Neural cell (in vitro differentiated cells): Measurements from ENCODE around the gene PCSK7. TPM values are rescaled to one million over a fixed set of nuclear protein-coding genes. Genes with fewer than 3 reads are reported as not detected.

Source experiments
- H2AFZ ChIP-seq: fragments of 200-600, 300-800 bp; sonication (generic), shearing (Covaris generic); 2 replicates; pipeline ENCODE4 v1.6.0; 2014; ENCODE audit warnings: low read depth, mild to moderate bottlenecking, antibody characterized with exemption, low read length, moderate library complexity
- H3F3A ChIP-seq: fragments of 200-600 bp; shearing (Covaris generic); 2 replicates; pipeline ENCODE4 v1.6.1; 2016; ENCODE audit warnings: mild to moderate bottlenecking, moderate library complexity, mixed read lengths, antibody characterized with exemption, low read length; ENCODE audit not compliant: insufficient read depth, poor library complexity, severe bottlenecking
- H3K27ac ChIP-seq: fragments of 200-600, 300-800 bp; sonication (generic), shearing (Covaris generic); 2 replicates; pipeline ENCODE4 v1.5.1; 2014; ENCODE audit warnings: mild to moderate bottlenecking, low read length, moderate library complexity
- H3K27me3 ChIP-seq: fragments of 300-800, 200-600 bp; sonication (generic), shearing (Covaris generic); 2 replicates; pipeline ENCODE4 v1.6.0; 2014; ENCODE audit warnings: mild to moderate bottlenecking, low read depth, low read length, moderate library complexity; ENCODE audit not compliant: insufficient read depth
- H3K36me3 ChIP-seq: fragments of 300-800, 200-600 bp; sonication (generic), shearing (Covaris generic); 2 replicates; pipeline ENCODE4 v1.5.1; 2014; ENCODE audit warnings: mild to moderate bottlenecking, antibody characterized with exemption, low read length, moderate library complexity; ENCODE audit not compliant: insufficient read depth
- H3K4me2 ChIP-seq: fragments of 300-800, 200-600 bp; sonication (generic), shearing (Covaris generic); 2 replicates; pipeline ENCODE4 v1.6.0; 2014; ENCODE audit warnings: mild to moderate bottlenecking, low read length
- H3K4me3 ChIP-seq: fragments of 300-800, 200-600 bp; sonication (generic), shearing (Covaris generic); 2 replicates; pipeline ENCODE4 v1.5.1; 2014; ENCODE audit warnings: mild to moderate bottlenecking, low read length, moderate library complexity
- H3K79me2 ChIP-seq: fragments of 200-600 bp; shearing (Covaris generic); replicated peaks from 2 replicates; pipeline ENCODE4 v1.6.0; 2014; ENCODE audit warnings: mild to moderate bottlenecking, low read length, moderate library complexity; ENCODE audit not compliant: insufficient read depth
- H3K9ac ChIP-seq: fragments of 300-800, 200-600 bp; sonication (generic), shearing (Covaris generic); 2 replicates; pipeline ENCODE4 v1.6.1; 2016; ENCODE audit warnings: mild to moderate bottlenecking, low read length, mixed read lengths
- H3K9me2 ChIP-seq: fragments of 200-600 bp; shearing (Covaris generic); 2 replicates; pipeline ENCODE4 v1.6.1; 2016; ENCODE audit warnings: mild to moderate bottlenecking, low read length, mixed read lengths; ENCODE audit not compliant: insufficient read depth
- H3K9me3 ChIP-seq: fragments of 200-600, 300-800 bp; sonication (generic), shearing (Covaris generic); 2 replicates; pipeline ENCODE4 v1.6.1; 2016; ENCODE audit warnings: mild to moderate bottlenecking, mixed run types, low read length, moderate library complexity, mixed read lengths
- H4K20me1 ChIP-seq: fragments of 200-600 bp; shearing (Covaris generic); 2 replicates; pipeline ENCODE4 v1.6.1; 2016; ENCODE audit warnings: mild to moderate bottlenecking, mixed run types; ENCODE audit not compliant: insufficient read depth
- EP300 ChIP-seq: fragments of 450-650 bp; conservative IDR thresholded peaks from 2 replicates; pipeline ENCODE4 v1.6.1; 2014; ENCODE audit warnings: antibody characterized with exemption, mild to moderate bottlenecking, moderate library complexity; ENCODE audit not compliant: poor library complexity, severe bottlenecking
- EZH2 ChIP-seq: fragments of 200-600, 300-800 bp; shearing (Covaris generic), sonication (generic); IDR thresholded peaks from 2 replicates; pipeline ENCODE4 v1.6.1; 2014; ENCODE audit warnings: antibody characterized with exemption, low read length, borderline replicate concordance, mild to moderate bottlenecking; ENCODE audit not compliant: insufficient read depth, poor library complexity, severe bottlenecking
- MXI1 ChIP-seq: fragments of 450-650 bp; conservative IDR thresholded peaks from 2 replicates; pipeline ENCODE4 v1.6.1; 2014; ENCODE audit warnings: antibody characterized with exemption, mild to moderate bottlenecking; ENCODE audit not compliant: poor library complexity, severe bottlenecking
- POLR2AphosphoS5 ChIP-seq: IDR thresholded peaks from 2 replicates; pipeline ENCODE4 v1.6.1; 2012
- RAD21 ChIP-seq: fragments of 450-650 bp; conservative IDR thresholded peaks from 2 replicates; pipeline ENCODE4 v1.6.1; 2014; ENCODE audit warnings: antibody characterized with exemption, mild to moderate bottlenecking, moderate library complexity
- SMC3 ChIP-seq: fragments of 450-650 bp; conservative IDR thresholded peaks from 2 replicates; pipeline ENCODE4 v1.6.1; 2014; ENCODE audit warnings: antibody characterized with exemption, mild to moderate bottlenecking, moderate library complexity; ENCODE audit not compliant: poor library complexity
- TAF1 ChIP-seq: IDR thresholded peaks from 2 replicates; pipeline ENCODE4 v1.6.1; 2012; ENCODE audit warnings: low read depth
- polyA plus RNA-seq: library from polyadenylated mRNA; depleted of rRNA; stranded (reverse); fragments of >200 nt; gene quantifications from 2 replicates; pipeline ENCODE4 v1.2.3, GENCODE V29; 2014
- TF ChIP-seq, protein P1 (sequence below): fragments of 450-650 bp; IDR thresholded peaks from 2 replicates; pipeline ENCODE4 v1.5.1; 2014; ENCODE audit warnings: antibody characterized with exemption, mild to moderate bottlenecking, moderate library complexity; ENCODE audit not compliant: poor library complexity, severe bottlenecking
- TF ChIP-seq, protein P2 (sequence below): IDR thresholded peaks from 2 replicates; pipeline ENCODE4 v1.6.1; 2012; ENCODE audit warnings: borderline replicate concordance

PCSK7 gene
- polyA plus RNA-seq, 1 donor from 2014 or later: 44.4 TPM

DNA sequence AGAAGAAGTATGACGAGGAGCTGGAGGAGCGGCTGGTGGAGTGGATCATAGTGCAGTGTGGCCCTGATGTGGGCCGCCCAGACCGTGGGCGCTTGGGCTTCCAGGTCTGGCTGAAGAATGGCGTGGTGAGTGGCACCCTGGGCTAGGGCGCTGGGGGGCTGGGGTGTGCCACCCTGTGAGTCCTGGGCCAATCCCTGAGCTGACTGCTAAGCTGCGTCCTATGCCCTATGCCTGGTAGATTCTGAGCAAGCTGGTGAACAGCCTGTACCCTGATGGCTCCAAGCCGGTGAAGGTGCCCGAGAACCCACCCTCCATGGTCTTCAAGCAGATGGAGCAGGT lies 28.8 kb downstream of the PCSK7 start:
- Histone ChIP-seq H3F3A (no peaks in the 10 kb centered on the region), H3K4me2 (no peak overlapping the region), H3K4me3 (no peak overlapping the region), H3K36me3 (no peaks in the 10 kb centered on the region), H4K20me1 (no peaks in the 10 kb centered on the region), H2AFZ (no peak overlapping the region), H3K9ac (no peak overlapping the region), H3K79me2 (no peaks in the 10 kb centered on the region), H3K27ac (no peak overlapping the region), H3K9me2 (no peaks in the 10 kb centered on the region), H3K9me3 (no peaks in the 10 kb centered on the region), H3K27me3 (no peaks in the 10 kb centered on the region)
- TF ChIP-seq, protein P1, sequence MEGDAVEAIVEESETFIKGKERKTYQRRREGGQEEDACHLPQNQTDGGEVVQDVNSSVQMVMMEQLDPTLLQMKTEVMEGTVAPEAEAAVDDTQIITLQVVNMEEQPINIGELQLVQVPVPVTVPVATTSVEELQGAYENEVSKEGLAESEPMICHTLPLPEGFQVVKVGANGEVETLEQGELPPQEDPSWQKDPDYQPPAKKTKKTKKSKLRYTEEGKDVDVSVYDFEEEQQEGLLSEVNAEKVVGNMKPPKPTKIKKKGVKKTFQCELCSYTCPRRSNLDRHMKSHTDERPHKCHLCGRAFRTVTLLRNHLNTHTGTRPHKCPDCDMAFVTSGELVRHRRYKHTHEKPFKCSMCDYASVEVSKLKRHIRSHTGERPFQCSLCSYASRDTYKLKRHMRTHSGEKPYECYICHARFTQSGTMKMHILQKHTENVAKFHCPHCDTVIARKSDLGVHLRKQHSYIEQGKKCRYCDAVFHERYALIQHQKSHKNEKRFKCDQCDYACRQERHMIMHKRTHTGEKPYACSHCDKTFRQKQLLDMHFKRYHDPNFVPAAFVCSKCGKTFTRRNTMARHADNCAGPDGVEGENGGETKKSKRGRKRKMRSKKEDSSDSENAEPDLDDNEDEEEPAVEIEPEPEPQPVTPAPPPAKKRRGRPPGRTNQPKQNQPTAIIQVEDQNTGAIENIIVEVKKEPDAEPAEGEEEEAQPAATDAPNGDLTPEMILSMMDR: no peak
- no peak for TF ChIP-seq TAF1
- no peak for TF ChIP-seq MXI1
- TF ChIP-seq, protein P2, sequence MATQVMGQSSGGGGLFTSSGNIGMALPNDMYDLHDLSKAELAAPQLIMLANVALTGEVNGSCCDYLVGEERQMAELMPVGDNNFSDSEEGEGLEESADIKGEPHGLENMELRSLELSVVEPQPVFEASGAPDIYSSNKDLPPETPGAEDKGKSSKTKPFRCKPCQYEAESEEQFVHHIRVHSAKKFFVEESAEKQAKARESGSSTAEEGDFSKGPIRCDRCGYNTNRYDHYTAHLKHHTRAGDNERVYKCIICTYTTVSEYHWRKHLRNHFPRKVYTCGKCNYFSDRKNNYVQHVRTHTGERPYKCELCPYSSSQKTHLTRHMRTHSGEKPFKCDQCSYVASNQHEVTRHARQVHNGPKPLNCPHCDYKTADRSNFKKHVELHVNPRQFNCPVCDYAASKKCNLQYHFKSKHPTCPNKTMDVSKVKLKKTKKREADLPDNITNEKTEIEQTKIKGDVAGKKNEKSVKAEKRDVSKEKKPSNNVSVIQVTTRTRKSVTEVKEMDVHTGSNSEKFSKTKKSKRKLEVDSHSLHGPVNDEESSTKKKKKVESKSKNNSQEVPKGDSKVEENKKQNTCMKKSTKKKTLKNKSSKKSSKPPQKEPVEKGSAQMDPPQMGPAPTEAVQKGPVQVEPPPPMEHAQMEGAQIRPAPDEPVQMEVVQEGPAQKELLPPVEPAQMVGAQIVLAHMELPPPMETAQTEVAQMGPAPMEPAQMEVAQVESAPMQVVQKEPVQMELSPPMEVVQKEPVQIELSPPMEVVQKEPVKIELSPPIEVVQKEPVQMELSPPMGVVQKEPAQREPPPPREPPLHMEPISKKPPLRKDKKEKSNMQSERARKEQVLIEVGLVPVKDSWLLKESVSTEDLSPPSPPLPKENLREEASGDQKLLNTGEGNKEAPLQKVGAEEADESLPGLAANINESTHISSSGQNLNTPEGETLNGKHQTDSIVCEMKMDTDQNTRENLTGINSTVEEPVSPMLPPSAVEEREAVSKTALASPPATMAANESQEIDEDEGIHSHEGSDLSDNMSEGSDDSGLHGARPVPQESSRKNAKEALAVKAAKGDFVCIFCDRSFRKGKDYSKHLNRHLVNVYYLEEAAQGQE: no peak
- TF ChIP-seq RAD21: no peak
- TF ChIP-seq SMC3: no peak
- TF ChIP-seq EZH2: no peak
- TF ChIP-seq POLR2AphosphoS5: no peak

DNA sequence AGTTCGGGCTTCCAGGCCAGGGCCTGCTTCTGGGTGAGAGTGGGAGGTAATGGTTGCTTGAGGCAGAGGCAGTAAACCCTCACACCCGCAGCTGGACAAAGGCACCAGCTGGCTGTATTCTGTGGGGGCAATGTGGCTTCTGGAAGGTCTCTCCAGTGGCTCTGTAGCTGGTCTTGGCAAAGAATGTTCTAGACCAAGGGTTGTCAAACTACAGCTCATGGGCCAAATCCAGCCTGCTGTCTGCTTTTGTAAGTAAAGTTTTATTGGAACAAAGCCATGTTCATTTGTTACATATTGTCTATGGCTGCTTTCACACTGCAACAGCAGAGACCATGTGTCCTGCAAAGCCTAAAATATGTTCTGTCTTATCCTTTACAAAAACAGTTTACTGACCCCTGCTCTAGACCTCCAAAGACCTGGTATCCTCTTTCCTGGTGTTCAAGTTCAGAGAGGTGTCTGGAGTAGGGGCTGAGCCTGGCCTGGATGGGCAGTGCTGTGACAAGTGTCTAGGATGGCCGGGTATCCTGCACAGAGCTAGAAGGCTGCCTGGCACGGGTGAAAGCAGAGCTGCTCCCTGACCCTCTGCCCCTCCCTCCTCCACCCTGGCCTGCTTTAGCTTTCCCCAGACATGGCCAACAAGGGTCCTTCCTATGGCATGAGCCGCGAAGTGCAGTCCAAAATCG lies 29.3 kb downstream of the PCSK7 start:
- H3K4me3 ChIP-seq: no peak overlapping the region
- TF ChIP-seq EZH2 (no peak), EP300 (no peak), TAF1 (no peak)
- no peaks in the 10 kb centered on the region for H3K9me3 ChIP-seq
- H3K27me3 ChIP-seq: no peaks in the 10 kb centered on the region
- no peaks in the 10 kb centered on the region for H4K20me1 ChIP-seq
- no peaks in the 10 kb centered on the region for H3K79me2 ChIP-seq
- H3K9ac ChIP-seq: no peak overlapping the region
- H3K36me3 ChIP-seq: no peaks in the 10 kb centered on the region
- no peaks in the 10 kb centered on the region for H3F3A ChIP-seq
- H3K9me2 ChIP-seq: no peaks in the 10 kb centered on the region
- no peak overlapping the region for H3K4me2 ChIP-seq
- no peak overlapping the region for H3K27ac ChIP-seq
- no peak overlapping the region for H2AFZ ChIP-seq
